Omental fat pad (tissue), 4 donors: ENCODE results near the gene CEP97. TPM values are rescaled to one million over a fixed set of nuclear protein-coding genes. Genes with fewer than 3 reads are reported as not detected.
"Not testable (repeated sequence)": the region's sequence is repeated elsewhere in the genome, so short reads cannot be mapped to it uniquely, and the experiment has no call there.

ENCODE experiments used
- ATAC-seq: fragments of 150-250 bp; one replicate; pipeline ENCODE4 v1.9.1; 2016; ENCODE audit warnings: mild to moderate bottlenecking, moderate library complexity; ENCODE audit not compliant: low FRiP score
- DNase-seq: peaks from one replicate; pipeline ENCODE4 v3.0.0-alpha.2; 2019; ENCODE audit warnings: low spot score
- CTCF ChIP-seq, 3 donors: fragments of 450-650 bp; IDR thresholded peaks; one replicate each; pipeline ENCODE4 v1.5.1; 2016 to 2017; ENCODE audit warnings: antibody characterized with exemption in 3 of 3, mild to moderate bottlenecking in 3 of 3, moderate library complexity in 2 of 3
- total RNA-seq, 4 donors: library from RNA; depleted of rRNA; stranded (reverse); fragments of >200 nt; gene quantifications; one replicate each; pipeline ENCODE4 v1.1.0, GENCODE V29; 2016

The CEP97 gene
- total RNA-seq, 4 donors from 2014 or later: 5.0 to 10.2 (median 5.3) TPM

GRCh38 chr3:101695779-101696372 lies 28.5 kb upstream of the CEP97 start:
- peak in 1 of 3 donors; percentile 49 for TF ChIP-seq CTCF (IDR thresholded peaks at IDR 0.05)
- DNase-seq (no peak), ATAC-seq (no peak)

DNA sequence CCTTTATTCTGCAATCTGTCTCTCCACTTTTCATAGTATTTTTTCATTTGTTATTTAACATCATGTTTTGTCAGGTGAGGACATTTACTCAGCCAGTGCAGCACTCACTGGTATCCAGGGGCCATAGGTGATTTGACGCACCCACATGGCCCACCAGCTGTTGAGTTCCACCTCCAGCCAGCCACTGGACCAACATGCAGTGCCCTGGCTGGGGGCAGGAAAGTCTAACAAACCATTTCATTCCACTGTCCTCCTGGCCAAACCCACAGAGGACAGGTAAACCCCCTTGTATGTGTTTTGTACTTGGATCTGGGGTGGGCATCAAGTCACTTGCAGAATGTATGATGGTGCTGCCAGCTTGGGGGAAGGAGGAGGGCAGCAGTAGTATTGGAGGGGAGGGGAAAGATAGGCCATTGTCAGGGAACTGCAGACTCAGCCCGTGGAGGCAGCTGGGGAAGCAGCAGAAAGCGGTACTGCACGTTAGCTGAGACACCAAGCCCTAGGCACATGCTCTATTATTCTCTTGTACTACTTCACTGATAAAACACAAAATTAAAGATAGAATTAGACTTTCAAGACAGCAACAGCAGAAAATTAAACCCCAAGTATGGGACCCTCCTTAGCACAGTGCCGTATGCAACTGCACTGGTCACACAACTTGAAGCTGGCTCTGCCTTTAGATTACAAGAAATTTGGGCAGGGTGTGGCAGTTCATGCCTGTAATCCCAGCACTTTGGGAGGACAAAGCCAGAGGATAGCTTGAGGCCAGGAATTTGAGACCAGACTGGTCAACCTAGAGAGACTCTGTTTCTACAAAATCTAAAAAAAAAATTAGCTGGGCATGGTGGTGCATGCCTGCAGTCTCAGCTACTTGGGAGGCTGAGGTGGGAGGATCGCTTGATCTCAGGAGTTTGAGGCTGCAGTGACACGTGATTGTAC lies 22.4 kb upstream of the CEP97 start:
- ATAC-seq: no peak
- TF ChIP-seq CTCF (IDR thresholded peaks at IDR 0.05): no peak
- no peak for DNase-seq

DNA sequence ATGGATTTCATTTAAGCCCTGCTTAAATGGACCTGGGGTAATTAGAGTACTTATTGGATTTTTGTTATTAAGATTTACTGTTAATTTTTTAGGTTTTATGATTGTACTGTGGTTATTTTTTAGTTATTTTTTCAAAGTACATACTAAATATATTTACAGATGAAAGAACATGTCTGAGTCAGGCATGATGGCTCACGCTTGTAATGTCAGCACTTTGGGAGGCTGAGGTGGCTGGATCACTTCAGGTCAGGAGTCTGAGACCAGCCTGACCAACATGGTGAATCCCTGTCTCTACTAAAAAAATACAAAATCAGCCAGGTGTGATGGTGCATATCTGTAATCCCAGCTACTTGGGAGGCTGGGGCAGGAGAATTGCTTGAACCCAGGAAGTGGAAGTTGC lies 21.7 kb upstream of the CEP97 start:
- ATAC-seq (no peak), DNase-seq (no peak)
- no peak for TF ChIP-seq CTCF (IDR thresholded peaks at IDR 0.05)

GRCh38 chr3:101703169-101703568 lies 21.2 kb upstream of the CEP97 start:
- DNase-seq (no peak), ATAC-seq (no peak)
- no peak for TF ChIP-seq CTCF (IDR thresholded peaks at IDR 0.05)

- ATAC-seq, DNase-seq: not testable (repeated sequence)
These were observed 19.8 kb upstream of the CEP97 start for GRCh38 chr3:101704639-101705038.

DNA sequence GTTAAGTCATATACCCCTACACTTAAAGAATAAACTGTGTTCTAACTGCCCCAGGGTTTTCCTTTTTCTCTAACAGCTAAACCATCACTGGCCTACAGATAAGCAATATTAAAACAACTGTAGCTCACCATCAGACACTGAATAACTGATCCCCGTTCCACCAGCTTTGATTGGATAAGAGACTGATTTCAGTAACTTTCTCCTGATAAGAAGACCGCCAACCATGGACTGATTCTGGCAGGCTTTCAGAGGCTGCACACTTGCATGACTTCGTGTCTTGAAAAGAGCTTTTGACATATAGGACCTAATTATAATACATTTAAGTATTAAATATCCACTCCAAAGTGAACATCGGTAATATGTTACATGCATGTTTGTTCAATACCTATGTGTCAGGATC lies 15.3 kb upstream of the CEP97 start:
- no peak for TF ChIP-seq CTCF (IDR thresholded peaks at IDR 0.05)
- DNase-seq (no peak), ATAC-seq (no peak)

DNA sequence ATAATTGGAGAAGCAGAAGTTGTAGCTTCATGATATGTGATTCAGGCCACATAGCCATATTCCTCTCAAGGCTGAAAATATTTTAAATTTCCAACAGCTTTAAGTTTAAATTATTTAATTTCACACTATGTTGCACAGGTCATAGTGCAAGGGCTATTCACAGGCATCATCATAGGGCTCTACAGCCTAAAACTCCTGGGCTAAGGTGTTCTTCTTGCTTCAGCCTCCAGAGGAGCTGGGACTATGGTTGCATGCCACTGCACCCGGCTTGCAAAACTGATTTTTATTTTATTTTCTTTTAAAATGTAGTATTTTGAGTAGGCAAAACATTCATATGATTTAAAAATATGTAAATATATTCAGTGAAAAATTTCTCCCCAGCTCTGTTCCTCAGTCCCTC lies 6.0 kb upstream of the CEP97 start:
- ATAC-seq (no peak), DNase-seq (no peak)
- no peak for TF ChIP-seq CTCF (IDR thresholded peaks at IDR 0.05)
